Mesenchymal stem cell (in vitro differentiated cells and primary cell): Measurements from ENCODE around the gene NTNG2.

Source experiments
- DNase-seq: peaks from one replicate; pipeline ENCODE4 v3.0.0-alpha.2; 2013
- H2AFZ ChIP-seq: one replicate; pipeline ENCODE4 v1.6.1; 2013; ENCODE audit warnings: low read depth, mild to moderate bottlenecking, control low read depth, inconsistent platforms, low read length, moderate library complexity
- H2AK5ac ChIP-seq: 2 replicates; pipeline ENCODE4 v1.6.1; 2013; ENCODE audit warnings: low read length, moderate library complexity, mild to moderate bottlenecking, inconsistent platforms; ENCODE audit not compliant: severe bottlenecking
- H2BK120ac ChIP-seq: one replicate; pipeline ENCODE4 v1.6.1; 2013; ENCODE audit warnings: low read depth, mild to moderate bottlenecking, inconsistent platforms, low read length, moderate library complexity
- H2BK12ac ChIP-seq, 2 experiments: one replicate each; pipeline ENCODE4 v1.6.1; 2013; ENCODE audit warnings: inconsistent platforms in 2 of 2, low read length in 2 of 2, mild to moderate bottlenecking in 2 of 2, moderate library complexity in 2 of 2, control low read depth in 1 of 2
- H2BK15ac ChIP-seq: one replicate; pipeline ENCODE4 v1.6.1; 2013; ENCODE audit warnings: mild to moderate bottlenecking, low read depth, inconsistent platforms; ENCODE audit not compliant: poor library complexity, severe bottlenecking
- H2BK5ac ChIP-seq: 2 replicates; pipeline ENCODE4 v1.6.1; 2013; ENCODE audit warnings: low read depth, mild to moderate bottlenecking, low read length, control low read depth, inconsistent platforms; ENCODE audit not compliant: poor library complexity, severe bottlenecking
- H3K14ac ChIP-seq, 2 experiments: one replicate each; pipeline ENCODE4 v1.6.1; 2013; ENCODE audit warnings: inconsistent platforms in 2 of 2, low read length in 2 of 2, control low read depth in 1 of 2, mild to moderate bottlenecking in 1 of 2, moderate library complexity in 1 of 2
- H3K18ac ChIP-seq, 2 experiments: one replicate each; pipeline ENCODE4 v1.6.1; 2013; ENCODE audit warnings: inconsistent platforms in 2 of 2, low read length in 2 of 2, control low read depth in 1 of 2, low read depth in 1 of 2, mild to moderate bottlenecking in 1 of 2
- H3K23ac ChIP-seq, 2 experiments: one replicate each; pipeline ENCODE4 v1.6.1; 2013; ENCODE audit warnings: inconsistent platforms in 2 of 2, low read length in 2 of 2, mild to moderate bottlenecking in 2 of 2, moderate library complexity in 2 of 2, control low read depth in 1 of 2
- H3K27ac ChIP-seq: 2 replicates; pipeline ENCODE4 v1.5.1; 2013; ENCODE audit warnings: mild to moderate bottlenecking, moderate library complexity, low read length, control low read depth, inconsistent platforms; ENCODE audit not compliant: poor library complexity, severe bottlenecking
- H3K27me3 ChIP-seq, 2 experiments: 2 replicates each; pipeline versions ENCODE4 v1.6.1 to v1.7.0; 2013; ENCODE audit warnings: low read length in 2 of 2, mild to moderate bottlenecking in 2 of 2, moderate library complexity in 2 of 2, control low read depth in 1 of 2, inconsistent platforms in 1 of 2; ENCODE audit not compliant: control insufficient read depth in 1 of 2, insufficient read depth in 1 of 2
- H3K36me3 ChIP-seq, 2 experiments: 2 replicates each; pipeline versions ENCODE4 v1.6.1 to v1.7.0; 2013; ENCODE audit warnings: low read length in 2 of 2, control low read depth in 1 of 2, inconsistent platforms in 1 of 2, low read depth in 1 of 2, mild to moderate bottlenecking in 1 of 2; ENCODE audit not compliant: insufficient read depth in 2 of 2, control insufficient read depth in 1 of 2
- H3K4ac ChIP-seq, 2 experiments: one replicate each; pipeline ENCODE4 v1.6.1; 2013; ENCODE audit warnings: inconsistent platforms in 2 of 2, low read length in 2 of 2, mild to moderate bottlenecking in 2 of 2, moderate library complexity in 2 of 2, control low read depth in 1 of 2, low read depth in 1 of 2
- H3K4me1 ChIP-seq: 2 replicates; pipeline ENCODE4 v1.6.1; 2013; ENCODE audit warnings: low read depth, low read length, control low read depth; ENCODE audit not compliant: control insufficient read depth, insufficient read depth
- H3K4me2 ChIP-seq: 2 replicates; pipeline ENCODE4 v1.6.1; 2013; ENCODE audit warnings: low read length, mild to moderate bottlenecking, inconsistent platforms; ENCODE audit not compliant: poor library complexity, severe bottlenecking
- H3K4me3 ChIP-seq, 2 experiments: 2 replicates each; pipeline versions ENCODE4 v1.5.1 to v1.7.0; 2013; ENCODE audit warnings: low read length in 2 of 2, mild to moderate bottlenecking in 2 of 2, control low read depth in 1 of 2, low read depth in 1 of 2; ENCODE audit not compliant: insufficient read depth in 1 of 2
- H3K79me1 ChIP-seq: replicated peaks from 2 replicates; pipeline ENCODE4 v1.6.1; 2013; ENCODE audit warnings: mild to moderate bottlenecking, control low read depth, low read length, inconsistent platforms; ENCODE audit not compliant: poor library complexity, severe bottlenecking
- H3K9ac ChIP-seq: 2 replicates; pipeline ENCODE4 v1.7.0; 2013; ENCODE audit warnings: mild to moderate bottlenecking, low read length, moderate library complexity
- H3K9me3 ChIP-seq: 2 replicates; pipeline ENCODE4 v1.7.0; 2013; ENCODE audit warnings: mild to moderate bottlenecking, low read length; ENCODE audit not compliant: control insufficient read depth
- H4K8ac ChIP-seq: one replicate; pipeline ENCODE4 v1.6.1; 2013; ENCODE audit warnings: inconsistent platforms, mild to moderate bottlenecking, low read length, moderate library complexity
- H4K91ac ChIP-seq: one replicate; pipeline ENCODE4 v1.6.1; 2013; ENCODE audit warnings: mild to moderate bottlenecking, low read length, inconsistent platforms
- WGBS: methylation state at CpG from one replicate; pipeline ENCODE4 v1.1.7; 2013; ENCODE audit warnings: mixed read lengths; 5-methylcytosine and 5-hydroxymethylcytosine counted together

Gene NTNG2

GRCh38 chr9:132224645-132225044 lies 62.8 kb downstream of the NTNG2 start:
- H4K8ac ChIP-seq = no peak overlapping the region
- no peaks in the 10 kb centered on the region for H3K79me1 ChIP-seq
- no peak overlapping the region for H3K23ac ChIP-seq
- H3K27ac ChIP-seq = no peak overlapping the region
- H3K27me3 ChIP-seq = peaks cover 59 to 94% of the 10 kb centered on the region in 2 experiments
- no peak overlapping the region for H2BK120ac ChIP-seq
- 84% methylated on average over 3 of the region's 3 CpGs for WGBS
- no peak overlapping the region for H2BK12ac ChIP-seq
- no peak overlapping the region for H3K18ac ChIP-seq
- H2BK15ac ChIP-seq = no peak overlapping the region
- no peak overlapping the region for H2AFZ ChIP-seq
- H2AK5ac ChIP-seq = no peak overlapping the region
- no peak for DNase-seq
- H4K91ac ChIP-seq = no peak overlapping the region
- H3K4me2 ChIP-seq = no peak overlapping the region
- no peaks in the 10 kb centered on the region for H3K36me3 ChIP-seq
- H3K9ac ChIP-seq = no peak overlapping the region
- no peak overlapping the region for H3K14ac ChIP-seq
- H3K9me3 ChIP-seq = no peaks in the 10 kb centered on the region
- H3K4ac ChIP-seq = no peak overlapping the region
- no peaks in the 10 kb centered on the region for H3K4me1 ChIP-seq
- no peak overlapping the region for H3K4me3 ChIP-seq
- no peak overlapping the region for H2BK5ac ChIP-seq

- Histone ChIP-seq H3K36me3 (no peaks in the 10 kb centered on the region), H3K4me1 (no peaks in the 10 kb centered on the region), H3K18ac (no peak overlapping the region), H2AK5ac (no peak overlapping the region), H4K91ac (no peak overlapping the region), H3K9ac (no peak overlapping the region), H3K14ac (no peak overlapping the region), H3K27ac (no peak overlapping the region), H2BK12ac (no peak overlapping the region), H4K8ac (no peak overlapping the region), H2BK120ac (no peak overlapping the region), H3K4me2 (no peak overlapping the region), H3K9me3 (no peaks in the 10 kb centered on the region), H3K79me1 (no peaks in the 10 kb centered on the region), H3K27me3 (peaks cover 69 to 95% of the 10 kb centered on the region in 2 experiments), H2BK5ac (no peak overlapping the region), H2BK15ac (no peak overlapping the region), H3K4me3 (no peak overlapping the region), H3K4ac (no peak overlapping the region), H3K23ac (no peak overlapping the region), H2AFZ (no peak overlapping the region)
- DNase-seq = no peak
- 85% methylated on average over 34 of the region's 34 CpGs for WGBS
Measured at GRCh38 chr9:132226571-132227430, 64.9 kb downstream of the NTNG2 start.

- H3K4ac ChIP-seq = no peak overlapping the region
- no peak overlapping the region for H3K14ac ChIP-seq
- H2BK15ac ChIP-seq = no peak overlapping the region
- H3K79me1 ChIP-seq = no peaks in the 10 kb centered on the region
- no peak overlapping the region for H2AFZ ChIP-seq
- no peak overlapping the region for H3K18ac ChIP-seq
- H2BK5ac ChIP-seq = no peak overlapping the region
- H3K23ac ChIP-seq = no peak overlapping the region
- no peak overlapping the region for H3K9ac ChIP-seq
- H2BK120ac ChIP-seq = no peak overlapping the region
- H3K36me3 ChIP-seq = no peaks in the 10 kb centered on the region
- H3K9me3 ChIP-seq = no peaks in the 10 kb centered on the region
- H3K27ac ChIP-seq = no peak overlapping the region
- H2BK12ac ChIP-seq = no peak overlapping the region
- H3K4me2 ChIP-seq = no peak overlapping the region
- H3K4me1 ChIP-seq = no peaks in the 10 kb centered on the region
- no peak for DNase-seq
- no peak overlapping the region for H3K4me3 ChIP-seq
- no peak overlapping the region for H4K8ac ChIP-seq
- WGBS = 86% methylated on average over 11 of the region's 12 CpGs
- peaks cover 69 to 95% of the 10 kb centered on the region in 2 experiments for H3K27me3 ChIP-seq
- no peak overlapping the region for H2AK5ac ChIP-seq
- H4K91ac ChIP-seq = no peak overlapping the region
Measured at GRCh38 chr9:132228062-132228461, 66.2 kb downstream of the NTNG2 start.

GRCh38 chr9:132230605-132231004 lies 68.7 kb downstream of the NTNG2 start:
- no peak overlapping the region for H3K4ac ChIP-seq
- no peaks in the 10 kb centered on the region for H3K4me1 ChIP-seq
- H2BK5ac ChIP-seq = no peak overlapping the region
- H3K27me3 ChIP-seq = peaks cover 69 to 95% of the 10 kb centered on the region in 2 experiments
- 79% methylated on average over 4 of the region's 4 CpGs for WGBS
- no peak overlapping the region for H2AK5ac ChIP-seq
- no peaks in the 10 kb centered on the region for H3K9me3 ChIP-seq
- H3K14ac ChIP-seq = no peak overlapping the region
- H2BK15ac ChIP-seq = no peak overlapping the region
- H3K27ac ChIP-seq = no peak overlapping the region
- no peak overlapping the region for H4K8ac ChIP-seq
- H2BK12ac ChIP-seq = no peak overlapping the region
- H4K91ac ChIP-seq = no peak overlapping the region
- no peak for DNase-seq
- H3K23ac ChIP-seq = no peak overlapping the region
- H3K4me2 ChIP-seq = no peak overlapping the region
- no peak overlapping the region for H3K9ac ChIP-seq
- H3K79me1 ChIP-seq = no peaks in the 10 kb centered on the region
- H3K18ac ChIP-seq = no peak overlapping the region
- H2BK120ac ChIP-seq = no peak overlapping the region
- H2AFZ ChIP-seq = no peak overlapping the region
- no peaks in the 10 kb centered on the region for H3K36me3 ChIP-seq
- H3K4me3 ChIP-seq = no peak overlapping the region
